Colon (tissue), 2 donors: ENCODE results near the gene ATXN10.
"Not testable (repeated sequence)": the region's sequence is repeated elsewhere in the genome, so short reads cannot be mapped to it uniquely, and the experiment has no call there.

Experiments used
- FAIRE-seq: peaks from 2 replicates; lab custom pipeline; 2012; peaks lifted over from hg19 to GRCh38; lab: Jason Lieb, UNC
- donor health status: control.
- donor health status: control.

Gene ATXN10

DNA sequence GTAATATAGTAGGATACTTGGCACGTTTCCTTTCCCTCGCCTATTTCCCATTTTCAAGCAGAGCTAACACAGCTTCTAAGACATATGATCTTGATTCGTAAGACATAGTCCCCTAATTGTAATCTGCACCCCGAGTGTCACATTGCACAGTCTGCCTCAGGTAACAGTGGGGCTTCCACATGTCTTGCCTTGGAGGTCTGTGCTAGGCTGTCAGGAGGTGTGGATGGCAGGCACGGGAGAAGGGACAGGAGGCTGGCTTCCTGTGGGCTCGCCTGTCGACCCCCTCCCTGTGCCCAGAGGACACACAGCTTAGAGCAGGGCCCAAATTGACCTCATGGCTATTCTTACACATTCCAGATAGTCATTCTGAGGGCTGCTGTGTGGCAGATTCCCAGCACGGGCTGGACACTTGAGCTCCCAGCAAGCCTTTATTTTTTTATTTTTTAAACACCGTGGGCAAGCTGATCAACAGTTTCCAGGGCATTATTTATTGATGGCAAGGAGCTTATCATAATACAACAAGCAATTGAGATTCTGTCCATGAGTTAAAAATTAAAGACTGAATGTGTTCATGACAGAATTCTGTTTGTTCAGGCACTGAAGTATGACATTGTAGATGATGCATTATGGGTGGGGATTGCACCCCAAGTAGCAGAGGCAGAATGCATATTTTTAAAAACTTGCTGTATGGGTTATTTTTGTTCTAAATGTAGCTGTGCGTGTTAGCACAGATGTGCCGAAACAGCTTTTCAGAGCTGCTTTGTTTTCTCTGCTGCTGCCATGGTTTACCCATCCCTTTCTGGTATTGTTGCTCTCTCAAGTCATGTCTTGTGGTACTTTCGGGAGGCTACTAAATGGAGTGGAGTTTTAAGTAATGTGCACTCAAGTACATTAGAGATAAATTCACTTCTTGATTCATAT lies 113.0 kb downstream of the ATXN10 start:
- FAIRE-seq, result no peak

DNA sequence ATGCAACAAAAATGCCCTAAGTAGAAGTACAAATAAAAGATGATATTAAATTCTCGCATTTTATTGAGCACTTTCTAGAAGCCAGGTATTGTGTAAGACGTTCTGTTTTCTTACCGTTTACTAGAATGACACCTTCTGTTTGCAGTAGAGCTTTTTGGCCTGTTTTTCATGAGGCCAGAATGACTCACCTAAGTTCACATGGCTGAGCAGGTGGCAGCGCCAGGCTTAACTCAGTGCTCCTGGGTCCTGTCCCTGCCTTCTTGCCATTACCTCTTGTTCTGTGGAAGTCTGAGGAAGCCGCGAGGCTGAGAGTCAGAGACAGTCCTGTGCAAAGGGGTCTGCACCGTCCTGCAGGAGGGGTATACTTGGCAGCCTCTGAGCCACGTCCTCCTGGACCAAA lies 113.8 kb downstream of the ATXN10 start:
- no peak for FAIRE-seq

- no peak for FAIRE-seq
Measured at GRCh38 chr22:45786726-45787125, 115.1 kb downstream of the ATXN10 start.

DNA sequence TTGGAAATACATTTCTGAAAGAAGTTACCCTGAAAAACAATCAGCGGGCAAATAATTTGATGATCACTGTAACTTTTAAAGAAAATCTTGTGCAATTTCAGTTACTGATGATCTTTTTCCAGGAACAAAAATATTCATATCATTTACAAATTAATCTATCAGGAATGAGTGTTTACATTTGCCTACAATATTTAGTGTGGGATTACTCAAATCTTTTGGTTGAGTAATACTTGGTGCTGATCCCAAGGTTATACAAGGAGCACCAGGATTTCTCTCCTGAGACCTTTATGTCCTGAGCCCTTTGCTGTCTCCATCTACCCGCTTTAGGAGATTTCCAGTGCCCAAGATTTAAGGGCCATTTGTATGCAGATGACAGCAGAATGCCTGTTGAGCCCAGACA lies 116.1 kb downstream of the ATXN10 start:
- FAIRE-seq, result no peak

DNA sequence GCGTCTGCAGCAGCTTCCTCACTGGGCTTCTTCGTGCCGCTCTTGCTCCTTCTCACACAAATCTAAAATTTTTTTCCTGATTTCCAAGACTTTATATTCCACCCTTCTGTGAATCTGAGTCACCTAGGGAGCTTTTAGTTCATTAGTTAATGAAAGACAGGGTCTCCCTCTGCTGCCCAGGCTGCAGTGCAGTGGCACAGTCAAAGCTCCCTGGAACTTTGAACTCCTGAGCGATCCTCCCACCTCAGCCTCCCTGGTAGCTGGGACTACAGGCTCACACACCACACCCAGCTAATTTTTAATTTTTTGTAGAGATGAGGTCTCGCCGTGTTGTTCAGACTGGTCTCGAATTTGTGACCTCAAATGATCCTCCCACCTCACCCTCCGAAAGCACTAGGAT lies 116.9 kb downstream of the ATXN10 start:
- FAIRE-seq, result no peak

GRCh38 chr22:45790401-45790800 lies 118.8 kb downstream of the ATXN10 start:
- no peak for FAIRE-seq

- FAIRE-seq, result no peak
Measured at GRCh38 chr22:45793161-45793560, 121.5 kb downstream of the ATXN10 start.

- no peak for FAIRE-seq
Measured at GRCh38 chr22:45793892-45794291, 122.3 kb downstream of the ATXN10 start.

GRCh38 chr22:45796009-45796408 lies 124.4 kb downstream of the ATXN10 start:
- FAIRE-seq, result not testable (repeated sequence)

DNA sequence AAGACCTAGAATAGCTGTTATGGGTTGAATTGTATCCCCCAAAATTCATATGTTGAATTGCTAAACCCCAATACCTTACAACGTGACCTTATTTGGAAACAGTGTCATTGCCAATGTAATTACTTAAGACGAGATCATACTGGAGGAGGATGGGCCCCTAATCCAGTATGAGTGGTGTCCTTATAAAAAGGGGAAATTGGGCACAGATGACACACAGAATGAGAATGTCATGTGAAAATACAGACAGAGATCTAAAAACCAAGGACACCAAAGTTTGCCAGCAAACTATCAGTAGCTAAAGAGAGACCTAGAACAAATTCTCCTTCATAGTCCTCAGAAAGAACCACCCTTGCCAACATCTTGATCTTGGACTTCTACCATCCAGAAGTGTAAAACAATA lies 127.7 kb downstream of the ATXN10 start:
- no peak for FAIRE-seq

GRCh38 chr22:45802054-45802453 lies 130.4 kb downstream of the ATXN10 start:
- no peak for FAIRE-seq

DNA sequence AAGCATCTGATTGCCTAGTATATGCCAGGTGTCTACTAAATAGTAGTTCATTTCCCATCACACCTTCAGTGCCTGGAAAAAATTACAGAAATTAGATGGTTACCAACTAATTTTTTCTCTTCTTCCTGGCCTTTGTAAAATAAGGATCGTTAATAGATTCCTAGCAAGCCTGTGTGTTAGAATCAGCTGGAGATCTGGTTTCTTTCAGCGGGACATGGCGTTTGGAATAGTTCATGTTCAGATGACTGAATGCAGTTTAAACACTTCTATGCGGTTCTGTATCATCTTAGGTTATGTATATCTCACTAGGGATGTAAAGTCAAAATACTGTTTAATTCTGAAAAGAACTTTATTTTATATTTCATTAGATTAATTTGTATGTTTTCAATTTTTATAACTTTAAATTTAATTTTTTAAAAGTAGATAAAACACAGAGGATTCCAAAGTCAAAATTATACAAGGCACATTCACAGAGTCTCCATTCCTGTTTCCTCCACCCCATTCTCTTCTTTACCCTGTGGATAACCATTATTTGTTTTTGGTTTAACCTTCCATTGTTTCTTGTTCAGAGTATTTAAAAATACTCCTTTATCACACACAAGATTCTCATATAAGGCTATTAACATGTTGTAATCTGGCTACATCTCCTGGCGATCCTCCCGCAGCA lies 132.8 kb downstream of the ATXN10 start:
- no peak for FAIRE-seq

DNA sequence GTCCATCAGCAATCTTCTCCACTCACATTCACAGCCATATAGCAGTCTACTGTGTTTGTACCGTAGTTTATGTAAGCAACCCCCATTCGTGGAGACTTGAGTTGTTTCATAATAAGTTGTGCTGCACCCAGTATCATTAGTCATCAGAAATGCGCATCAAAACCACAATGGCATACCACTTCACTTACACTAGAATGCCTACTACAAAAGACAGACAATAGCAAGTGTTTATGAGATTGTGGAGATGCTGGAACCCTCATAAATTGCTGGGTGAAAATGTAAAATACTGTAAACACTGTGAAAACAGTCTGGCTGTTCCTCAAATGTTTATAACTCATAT lies 133.3 kb downstream of the ATXN10 start:
- no peak for FAIRE-seq

DNA sequence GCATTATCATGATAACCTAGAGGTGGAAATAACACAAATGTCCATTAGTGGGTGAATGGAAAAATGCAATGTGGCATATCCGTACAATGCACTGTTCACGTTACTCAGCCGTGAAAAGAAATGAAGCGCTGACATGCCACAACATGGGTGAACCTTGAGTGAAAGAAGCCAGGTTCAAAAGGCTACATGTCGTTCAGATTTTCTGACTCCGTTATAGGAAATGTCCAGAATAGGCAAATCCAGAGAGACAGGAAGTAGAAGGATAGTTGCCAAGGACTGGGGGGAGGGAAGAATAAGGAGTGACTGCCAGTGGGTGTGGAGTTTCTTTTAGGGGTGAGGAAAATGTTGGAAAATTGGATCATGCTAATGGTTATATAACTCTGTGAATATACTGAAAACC lies 133.8 kb downstream of the ATXN10 start:
- no peak for FAIRE-seq

- no peak for FAIRE-seq
Measured at GRCh38 chr22:45807156-45807915, 135.7 kb downstream of the ATXN10 start.

DNA sequence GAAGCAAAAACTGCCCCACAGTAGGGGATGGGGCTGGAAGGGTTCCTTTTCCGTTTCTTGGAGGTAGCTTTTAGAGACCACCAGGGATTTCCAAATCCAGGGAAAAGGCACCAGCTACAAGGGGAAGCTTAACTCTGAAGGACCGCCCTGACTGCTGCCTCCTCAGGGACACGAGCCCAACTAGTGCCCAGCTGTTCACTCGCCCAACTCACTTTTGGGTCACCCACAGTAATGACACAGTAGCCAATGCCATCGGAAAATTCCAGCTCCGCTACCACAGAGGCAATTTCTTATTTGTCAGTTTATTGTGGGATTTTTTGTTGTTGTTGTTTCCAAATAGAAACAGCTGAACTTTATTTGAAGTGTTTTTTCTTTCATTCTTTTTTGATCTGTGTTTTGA lies 141.3 kb downstream of the ATXN10 start:
- FAIRE-seq, result no peak

- FAIRE-seq, result no peak
Measured at GRCh38 chr22:45814198-45814597, 142.6 kb downstream of the ATXN10 start.

- FAIRE-seq, result no peak
Measured at GRCh38 chr22:45816776-45817175, 145.1 kb downstream of the ATXN10 start.

DNA sequence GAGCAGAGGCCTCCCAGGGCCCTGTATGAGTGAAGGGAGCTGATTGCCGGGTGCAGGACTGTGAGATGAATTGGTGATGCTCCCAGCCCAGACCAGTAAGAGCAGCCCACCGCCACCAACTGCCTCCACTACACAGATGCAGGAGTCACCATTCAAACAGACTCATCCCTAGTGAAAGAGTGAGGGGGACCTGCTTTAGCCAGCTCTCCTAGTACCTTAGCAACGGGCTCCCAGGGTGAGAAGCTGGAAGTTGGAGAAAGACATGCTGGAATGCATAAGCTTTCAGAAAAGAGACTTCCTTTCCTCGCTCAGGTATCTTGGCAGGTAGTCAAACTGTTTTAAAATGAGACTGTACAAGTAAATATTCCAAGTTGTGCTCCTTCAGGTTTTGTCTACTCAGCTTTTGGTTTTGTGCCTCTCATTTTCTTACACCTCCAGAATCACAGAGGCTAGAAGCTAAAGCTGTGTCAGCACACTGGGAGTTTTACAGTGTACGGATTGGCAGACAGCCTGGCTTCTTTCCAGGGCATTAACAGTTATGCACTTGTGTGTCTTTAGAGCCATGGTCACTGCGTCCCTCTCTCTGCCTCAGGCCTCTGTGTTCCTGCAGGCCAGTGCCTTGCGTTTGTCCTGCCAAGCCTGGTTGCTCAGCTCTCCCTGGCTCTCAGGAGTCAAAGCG lies 146.2 kb downstream of the ATXN10 start:
- FAIRE-seq, result no peak

GRCh38 chr22:45818424-45819085 lies 146.9 kb downstream of the ATXN10 start:
- FAIRE-seq, result no peak

- no peak for FAIRE-seq
Measured at GRCh38 chr22:45819305-45819704, 147.7 kb downstream of the ATXN10 start.

- FAIRE-seq, result no peak
Measured at GRCh38 chr22:45823336-45823735, 151.7 kb downstream of the ATXN10 start.
